22Rv1 (cell line): ENCODE data around the gene KLK5.

ENCODE experiments used
- ZFX ChIP-seq: fragments of 450-650 bp; IDR thresholded peaks from 2 replicates; pipeline ENCODE4 v1.6.1; 2017; ENCODE audit warnings: antibody characterized with exemption, borderline replicate concordance
- TF ChIP-seq, protein P1 (sequence below): fragments of 450-650 bp; IDR thresholded peaks from 2 replicates; pipeline ENCODE4 v1.5.1; 2017; ENCODE audit warnings: mild to moderate bottlenecking

- TF ChIP-seq, protein P1, sequence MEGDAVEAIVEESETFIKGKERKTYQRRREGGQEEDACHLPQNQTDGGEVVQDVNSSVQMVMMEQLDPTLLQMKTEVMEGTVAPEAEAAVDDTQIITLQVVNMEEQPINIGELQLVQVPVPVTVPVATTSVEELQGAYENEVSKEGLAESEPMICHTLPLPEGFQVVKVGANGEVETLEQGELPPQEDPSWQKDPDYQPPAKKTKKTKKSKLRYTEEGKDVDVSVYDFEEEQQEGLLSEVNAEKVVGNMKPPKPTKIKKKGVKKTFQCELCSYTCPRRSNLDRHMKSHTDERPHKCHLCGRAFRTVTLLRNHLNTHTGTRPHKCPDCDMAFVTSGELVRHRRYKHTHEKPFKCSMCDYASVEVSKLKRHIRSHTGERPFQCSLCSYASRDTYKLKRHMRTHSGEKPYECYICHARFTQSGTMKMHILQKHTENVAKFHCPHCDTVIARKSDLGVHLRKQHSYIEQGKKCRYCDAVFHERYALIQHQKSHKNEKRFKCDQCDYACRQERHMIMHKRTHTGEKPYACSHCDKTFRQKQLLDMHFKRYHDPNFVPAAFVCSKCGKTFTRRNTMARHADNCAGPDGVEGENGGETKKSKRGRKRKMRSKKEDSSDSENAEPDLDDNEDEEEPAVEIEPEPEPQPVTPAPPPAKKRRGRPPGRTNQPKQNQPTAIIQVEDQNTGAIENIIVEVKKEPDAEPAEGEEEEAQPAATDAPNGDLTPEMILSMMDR = no peak
- no peak for TF ChIP-seq ZFX
These were observed 3.0 kb downstream of the KLK5 start for GRCh38 chr19:50949861-50950260.
